ENCODE results near the gene PFKP.

Gene PFKP

GRCh38 chr10:3068968-3069737 lies 1.8 kb downstream of the PFKP start:
- DNase-seq: peak; percentile 43

GRCh38 chr10:3069876-3070275 lies 2.5 kb downstream of the PFKP start:
- DNase-seq: no peak

- DNase-seq: no peak
Observed at GRCh38 chr10:3071405-3072198, 4.3 kb downstream of the PFKP start.

- DNase-seq: no peak
Observed at GRCh38 chr10:3072641-3073360, 5.5 kb downstream of the PFKP start.

- DNase-seq: no peak
Observed at GRCh38 chr10:3074145-3074665, 6.9 kb downstream of the PFKP start.

- no peak for DNase-seq
Observed at GRCh38 chr10:3074985-3075600, 7.7 kb downstream of the PFKP start.

- no peak for DNase-seq
Observed at GRCh38 chr10:3076138-3076537, 8.8 kb downstream of the PFKP start.

- DNase-seq: no peak
Observed at GRCh38 chr10:3077509-3077908, 10.2 kb downstream of the PFKP start.

GRCh38 chr10:3077940-3078630 lies 10.7 kb downstream of the PFKP start:
- DNase-seq: no peak

GRCh38 chr10:3081383-3081981 lies 14.1 kb downstream of the PFKP start:
- DNase-seq: no peak

- no peak for DNase-seq
Observed at GRCh38 chr10:3082290-3082689, 14.9 kb downstream of the PFKP start.

GRCh38 chr10:3085785-3086567 lies 18.6 kb downstream of the PFKP start:
- no peak for DNase-seq

GRCh38 chr10:3090388-3090787 lies 23.0 kb downstream of the PFKP start:
- DNase-seq: no peak

- DNase-seq: no peak
Observed at GRCh38 chr10:3090914-3091787, 23.8 kb downstream of the PFKP start.

GRCh38 chr10:3091921-3092320 lies 24.6 kb downstream of the PFKP start:
- no peak for DNase-seq

GRCh38 chr10:3093996-3094395 lies 26.6 kb downstream of the PFKP start:
- DNase-seq: no peak

GRCh38 chr10:3094609-3095036 lies 27.3 kb downstream of the PFKP start:
- peak; percentile 28 for DNase-seq

GRCh38 chr10:3095373-3096139 lies 28.2 kb downstream of the PFKP start:
- no peak for DNase-seq

GRCh38 chr10:3096149-3096548 lies 28.8 kb downstream of the PFKP start:
- no peak for DNase-seq
